Endothelial cell of umbilical vein (primary cell): ENCODE measurements around the gene ITGA2.

Experiments used
- FOS ChIP-seq: IDR thresholded peaks from 2 replicates; pipeline ENCODE4 v1.6.1; 2011; ENCODE audit warnings: mild to moderate bottlenecking, low read length, moderate library complexity, borderline replicate concordance; ENCODE audit not compliant: insufficient read depth
- GATA2 ChIP-seq: IDR thresholded peaks from 2 replicates; pipeline ENCODE4 v1.7.0; 2011; ENCODE audit warnings: low read depth, mild to moderate bottlenecking, moderate library complexity, mixed read lengths, low read length; ENCODE audit not compliant: insufficient read length, insufficient read depth
- JUN ChIP-seq: IDR thresholded peaks from 2 replicates; pipeline ENCODE4 v1.6.1; 2011; ENCODE audit warnings: borderline replicate concordance, low read depth; ENCODE audit not compliant: insufficient read length, insufficient read depth
- POLR2A ChIP-seq: IDR thresholded peaks from 2 replicates; pipeline ENCODE4 v1.6.1; 2012; ENCODE audit warnings: low read depth, mild to moderate bottlenecking, control low read depth, low read length
- POLR2AphosphoS5 ChIP-seq: IDR thresholded peaks from 2 replicates; pipeline ENCODE4 v1.6.1; 2012; ENCODE audit warnings: low read depth, mild to moderate bottlenecking, control low read depth, low read length, moderate library complexity; ENCODE audit not compliant: insufficient read depth
- TF ChIP-seq, protein P1 (sequence below), 2 donors: IDR thresholded peaks; 1 replicate in 1 of 2; 2 replicates in 1 of 2; pipeline ENCODE4 v1.5.1; 2011; ENCODE audit warnings: low read length in 2 of 2, mild to moderate bottlenecking in 2 of 2, moderate library complexity in 2 of 2, control low read depth in 1 of 2, inconsistent platforms in 1 of 2, low read depth in 1 of 2; ENCODE audit not compliant: insufficient read depth in 1 of 2; ENCODE audit errors: extremely low read depth in 1 of 2
- TF ChIP-seq, protein P2 (sequence below): IDR thresholded peaks from 2 replicates; pipeline ENCODE4 v1.6.1; 2011; ENCODE audit not compliant: insufficient read depth, insufficient read length

DNA sequence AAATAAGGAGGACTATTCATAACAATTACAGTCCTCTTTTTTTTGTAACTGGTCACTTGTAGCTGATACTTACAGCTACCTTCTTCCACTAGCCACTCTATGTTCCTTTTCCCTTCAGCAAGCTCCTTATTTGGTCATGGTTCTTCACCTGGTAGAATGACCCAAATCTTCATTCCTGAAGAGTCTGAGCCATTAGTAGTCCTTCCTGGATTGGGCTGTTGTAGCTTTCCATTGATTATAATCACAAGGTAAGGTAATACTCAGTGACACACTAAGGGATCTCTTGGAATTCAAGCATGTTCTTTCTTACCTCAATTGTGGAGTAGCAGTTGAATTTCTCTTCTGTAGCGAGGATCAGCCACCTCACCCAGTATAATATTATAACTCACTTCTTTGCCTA is 25.5 kb upstream of the ITGA2 start:
- TF ChIP-seq, protein P1, sequence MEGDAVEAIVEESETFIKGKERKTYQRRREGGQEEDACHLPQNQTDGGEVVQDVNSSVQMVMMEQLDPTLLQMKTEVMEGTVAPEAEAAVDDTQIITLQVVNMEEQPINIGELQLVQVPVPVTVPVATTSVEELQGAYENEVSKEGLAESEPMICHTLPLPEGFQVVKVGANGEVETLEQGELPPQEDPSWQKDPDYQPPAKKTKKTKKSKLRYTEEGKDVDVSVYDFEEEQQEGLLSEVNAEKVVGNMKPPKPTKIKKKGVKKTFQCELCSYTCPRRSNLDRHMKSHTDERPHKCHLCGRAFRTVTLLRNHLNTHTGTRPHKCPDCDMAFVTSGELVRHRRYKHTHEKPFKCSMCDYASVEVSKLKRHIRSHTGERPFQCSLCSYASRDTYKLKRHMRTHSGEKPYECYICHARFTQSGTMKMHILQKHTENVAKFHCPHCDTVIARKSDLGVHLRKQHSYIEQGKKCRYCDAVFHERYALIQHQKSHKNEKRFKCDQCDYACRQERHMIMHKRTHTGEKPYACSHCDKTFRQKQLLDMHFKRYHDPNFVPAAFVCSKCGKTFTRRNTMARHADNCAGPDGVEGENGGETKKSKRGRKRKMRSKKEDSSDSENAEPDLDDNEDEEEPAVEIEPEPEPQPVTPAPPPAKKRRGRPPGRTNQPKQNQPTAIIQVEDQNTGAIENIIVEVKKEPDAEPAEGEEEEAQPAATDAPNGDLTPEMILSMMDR (IDR thresholded peaks at IDR 0.05; ENCODE audit: extremely low read depth in 1 of 2, insufficient read depth in 1 of 2, low read depth in 1 of 2, low read length in 2 of 2), result no peak
- TF ChIP-seq POLR2AphosphoS5 (no peak), POLR2A (no peak), GATA2 (no peak), JUN (no peak), FOS (no peak)
- TF ChIP-seq, protein P2, sequence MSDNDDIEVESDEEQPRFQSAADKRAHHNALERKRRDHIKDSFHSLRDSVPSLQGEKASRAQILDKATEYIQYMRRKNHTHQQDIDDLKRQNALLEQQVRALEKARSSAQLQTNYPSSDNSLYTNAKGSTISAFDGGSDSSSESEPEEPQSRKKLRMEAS, result no peak
